Measurements from ENCODE around the gene PKIB.

Gene PKIB

GRCh38 chr6:122715725-122716124 lies 105.5 kb downstream of the PKIB start:
- H3K9ac ChIP-seq (ENCODE audit: low read depth, low read length), result no peak overlapping the region
- ATAC-seq (ENCODE audit: insufficient read depth, low read depth), result no peak
- no peaks in the 10 kb centered on the region for H3K79me2 ChIP-seq (ENCODE audit: insufficient read depth, low read length)
- no peak overlapping the region for H3K4me2 ChIP-seq (ENCODE audit: insufficient read depth, low read length)
- no peak overlapping the region for H2AFZ ChIP-seq (ENCODE audit: low read depth, low read length)
- no peak for DNase-seq
- H3K9me3 ChIP-seq (ENCODE audit: insufficient read depth, low read length, severe bottlenecking), result no peaks in the 10 kb centered on the region
- H4K20me1 ChIP-seq (ENCODE audit: insufficient read depth, low read length), result no peaks in the 10 kb centered on the region
- H3K27me3 ChIP-seq (ENCODE audit: insufficient read depth, low read length, poor library complexity), result no peaks in the 10 kb centered on the region
- no peak overlapping the region for H3K4me3 ChIP-seq (ENCODE audit: low read depth in 1 of 2, low read length in 2 of 2)
- no peaks in the 10 kb centered on the region for H3K4me1 ChIP-seq (ENCODE audit: insufficient read depth, low read length)
- H3K27ac ChIP-seq (ENCODE audit: low read length), result no peak overlapping the region
- H3K36me3 ChIP-seq (ENCODE audit: insufficient read depth, low read length), result no peaks in the 10 kb centered on the region
- TF ChIP-seq CTCF (IDR thresholded peaks at IDR 0.05; ENCODE audit: borderline replicate concordance, extremely low read depth, low read length, poor library complexity, severe bottlenecking) (no peak), EZH2 (IDR thresholded peaks at IDR 0.05; ENCODE audit: borderline replicate concordance, low read depth, low read length, severe bottlenecking) (no peak)

- no peak overlapping the region for H3K27ac ChIP-seq (ENCODE audit: low read length)
- no peaks in the 10 kb centered on the region for H4K20me1 ChIP-seq (ENCODE audit: insufficient read depth, low read length)
- no peaks in the 10 kb centered on the region for H3K4me1 ChIP-seq (ENCODE audit: insufficient read depth, low read length)
- no peak for ATAC-seq (ENCODE audit: insufficient read depth, low read depth)
- no peak overlapping the region for H3K4me3 ChIP-seq (ENCODE audit: low read depth in 1 of 2, low read length in 2 of 2)
- no peaks in the 10 kb centered on the region for H3K27me3 ChIP-seq (ENCODE audit: insufficient read depth, low read length, poor library complexity)
- H3K9ac ChIP-seq (ENCODE audit: low read depth, low read length), result no peak overlapping the region
- no peaks in the 10 kb centered on the region for H3K36me3 ChIP-seq (ENCODE audit: insufficient read depth, low read length)
- no peak for TF ChIP-seq CTCF (IDR thresholded peaks at IDR 0.05; ENCODE audit: borderline replicate concordance, extremely low read depth, low read length, poor library complexity, severe bottlenecking)
- no peak for TF ChIP-seq EZH2 (IDR thresholded peaks at IDR 0.05; ENCODE audit: borderline replicate concordance, low read depth, low read length, severe bottlenecking)
- DNase-seq, result no peak
- H2AFZ ChIP-seq (ENCODE audit: low read depth, low read length), result no peak overlapping the region
- H3K9me3 ChIP-seq (ENCODE audit: insufficient read depth, low read length, severe bottlenecking), result no peaks in the 10 kb centered on the region
- no peaks in the 10 kb centered on the region for H3K79me2 ChIP-seq (ENCODE audit: insufficient read depth, low read length)
- H3K4me2 ChIP-seq (ENCODE audit: insufficient read depth, low read length), result no peak overlapping the region
Measured at GRCh38 chr6:122717350-122717749, 107.1 kb downstream of the PKIB start.

GRCh38 chr6:122718616-122719015 lies 108.4 kb downstream of the PKIB start:
- TF ChIP-seq CTCF (IDR thresholded peaks at IDR 0.05; ENCODE audit: borderline replicate concordance, extremely low read depth, low read length, poor library complexity, severe bottlenecking), result no peak
- TF ChIP-seq EZH2 (IDR thresholded peaks at IDR 0.05; ENCODE audit: borderline replicate concordance, low read depth, low read length, severe bottlenecking), result no peak
- no peak overlapping the region for H3K4me2 ChIP-seq (ENCODE audit: insufficient read depth, low read length)
- no peaks in the 10 kb centered on the region for H3K9me3 ChIP-seq (ENCODE audit: insufficient read depth, low read length, severe bottlenecking)
- no peaks in the 10 kb centered on the region for H4K20me1 ChIP-seq (ENCODE audit: insufficient read depth, low read length)
- no peaks in the 10 kb centered on the region for H3K36me3 ChIP-seq (ENCODE audit: insufficient read depth, low read length)
- ATAC-seq (ENCODE audit: insufficient read depth, low read depth) (no peak), DNase-seq (no peak)
- no peak overlapping the region for H3K9ac ChIP-seq (ENCODE audit: low read depth, low read length)
- H3K4me1 ChIP-seq (ENCODE audit: insufficient read depth, low read length), result no peaks in the 10 kb centered on the region
- no peak overlapping the region for H2AFZ ChIP-seq (ENCODE audit: low read depth, low read length)
- H3K27ac ChIP-seq (ENCODE audit: low read length), result no peak overlapping the region
- H3K4me3 ChIP-seq (ENCODE audit: low read depth in 1 of 2, low read length in 2 of 2), result no peak overlapping the region
- no peaks in the 10 kb centered on the region for H3K27me3 ChIP-seq (ENCODE audit: insufficient read depth, low read length, poor library complexity)
- H3K79me2 ChIP-seq (ENCODE audit: insufficient read depth, low read length), result no peaks in the 10 kb centered on the region

- TF ChIP-seq EZH2 (IDR thresholded peaks at IDR 0.05; ENCODE audit: borderline replicate concordance, low read depth, low read length, severe bottlenecking) (no peak), CTCF (IDR thresholded peaks at IDR 0.05; ENCODE audit: borderline replicate concordance, extremely low read depth, low read length, poor library complexity, severe bottlenecking) (no peak)
- Histone ChIP-seq H3K9me3 (ENCODE audit: insufficient read depth, low read length, severe bottlenecking) (no peaks in the 10 kb centered on the region), H3K4me2 (ENCODE audit: insufficient read depth, low read length) (no peak overlapping the region), H3K79me2 (ENCODE audit: insufficient read depth, low read length) (no peaks in the 10 kb centered on the region), H2AFZ (ENCODE audit: low read depth, low read length) (no peak overlapping the region), H3K27ac (ENCODE audit: low read length) (no peak overlapping the region), H3K4me1 (ENCODE audit: insufficient read depth, low read length) (no peaks in the 10 kb centered on the region), H3K9ac (ENCODE audit: low read depth, low read length) (no peak overlapping the region), H3K27me3 (ENCODE audit: insufficient read depth, low read length, poor library complexity) (no peaks in the 10 kb centered on the region), H3K4me3 (ENCODE audit: low read depth in 1 of 2, low read length in 2 of 2) (no peak overlapping the region), H4K20me1 (ENCODE audit: insufficient read depth, low read length) (no peaks in the 10 kb centered on the region), H3K36me3 (ENCODE audit: insufficient read depth, low read length) (no peaks in the 10 kb centered on the region)
- DNase-seq, result no peak
- no peak for ATAC-seq (ENCODE audit: insufficient read depth, low read depth)
Measured at GRCh38 chr6:122719176-122719575, 109.0 kb downstream of the PKIB start.

All from DND-41 (cell line).